ENCODE data around the gene HLA-DPB1. TPM values are rescaled to one million over a fixed set of nuclear protein-coding genes. Genes with fewer than 3 reads are reported as not detected.

The HLA-DPB1 gene
- polyA plus RNA-seq, 1 experiment, result 11.2 TPM

GRCh38 chr6:33034554-33034953 lies 41.2 kb upstream of the HLA-DPB1 start:
- peaks cover 7% of the 10 kb centered on the region for H3K27me3 ChIP-seq (ENCODE audit: control insufficient read depth, insufficient read depth, low read length)

DNA sequence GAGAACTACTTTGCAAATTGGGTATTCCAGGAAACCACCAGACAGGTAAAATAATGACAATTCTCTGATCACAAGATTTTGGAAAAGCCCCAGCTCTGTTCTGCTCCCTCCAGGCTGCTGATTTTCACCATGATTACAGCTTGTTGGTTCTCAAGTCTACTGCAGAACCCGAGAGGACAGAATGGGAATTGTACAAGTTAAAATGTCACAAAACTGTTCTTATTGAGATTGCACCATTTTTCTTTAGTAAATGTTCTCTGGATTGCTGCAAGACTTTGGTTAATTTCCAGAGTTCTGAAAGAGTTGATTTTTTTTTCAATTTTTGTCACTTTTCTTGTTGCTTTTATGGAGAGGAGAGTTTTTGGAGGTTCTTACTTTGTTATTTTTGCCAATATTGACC lies 39.3 kb upstream of the HLA-DPB1 start:
- H3K4me3 ChIP-seq (ENCODE audit: low read depth, low read length), result no peak overlapping the region
- CTCF ChIA-PET, result interaction anchor here (1.1 to 1.7 kb wide), 3 partner anchors 21 to 138 kb away, joined by 3 to 6 read pairs (median 3); no protein-coding TSS in a partner anchor
- POLR2A ChIA-PET, result no interaction called here

More at GRCh38 chr6:33034554-33034953, 41.2 kb upstream of the HLA-DPB1 start:
- no peak for DNase-seq (ENCODE audit: low read depth)
- ChIA-PET CTCF (no interaction called here), POLR2A (no interaction called here)
- no peak for TF ChIP-seq CTCF (IDR thresholded peaks at IDR 0.05; ENCODE audit: insufficient read depth, low read depth, low read length)
- Histone ChIP-seq H3K4me3 (ENCODE audit: low read depth, low read length) (no peak overlapping the region), H3K36me3 (ENCODE audit: control insufficient read depth, insufficient read depth, low read length) (no peaks in the 10 kb centered on the region)

DNA sequence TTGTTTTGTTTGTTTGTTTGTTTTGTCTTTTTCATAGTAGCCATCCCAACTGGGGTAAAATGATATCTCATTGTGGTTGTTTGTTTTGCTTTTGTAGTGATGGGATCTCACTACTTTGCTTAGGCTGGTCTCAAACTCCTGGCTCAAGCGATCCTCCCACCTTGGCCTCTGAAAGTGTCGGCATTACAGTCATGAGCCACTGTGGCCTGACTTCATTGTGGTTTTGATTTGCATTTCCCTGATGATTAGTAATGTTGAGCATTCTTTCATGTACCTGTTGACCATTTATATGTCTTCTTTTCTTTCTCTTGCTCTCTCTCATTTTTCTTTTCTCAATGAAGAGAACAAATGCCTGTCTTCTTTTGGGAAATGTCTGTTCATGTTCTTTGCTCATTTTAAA lies 35.6 kb upstream of the HLA-DPB1 start:
- Histone ChIP-seq H3K4me3 (ENCODE audit: low read depth, low read length) (no peak overlapping the region), H3K27me3 (ENCODE audit: control insufficient read depth, insufficient read depth, low read length) (peaks cover 4% of the 10 kb centered on the region; the same call in 1 of the 2 replicates), H3K36me3 (ENCODE audit: control insufficient read depth, insufficient read depth, low read length) (no peaks in the 10 kb centered on the region)
- ChIA-PET CTCF (interaction anchor here (1.5 kb wide), 1 partner anchor 10 kb away, joined by 4 read pairs; no protein-coding TSS in a partner anchor), POLR2A (no interaction called here)
- no peak for TF ChIP-seq CTCF (IDR thresholded peaks at IDR 0.05; ENCODE audit: insufficient read depth, low read depth, low read length)
- DNase-seq (ENCODE audit: low read depth), result no peak

More for the DNA sequence above, 39.3 kb upstream of the HLA-DPB1 start:
- no peak for DNase-seq (ENCODE audit: low read depth)
- Histone ChIP-seq H3K27me3 (ENCODE audit: control insufficient read depth, insufficient read depth, low read length) (peaks cover 4% of the 10 kb centered on the region; the same call in 1 of the 2 replicates), H3K36me3 (ENCODE audit: control insufficient read depth, insufficient read depth, low read length) (no peaks in the 10 kb centered on the region)
- TF ChIP-seq CTCF (IDR thresholded peaks at IDR 0.05; ENCODE audit: insufficient read depth, low read depth, low read length), result no peak

DNA sequence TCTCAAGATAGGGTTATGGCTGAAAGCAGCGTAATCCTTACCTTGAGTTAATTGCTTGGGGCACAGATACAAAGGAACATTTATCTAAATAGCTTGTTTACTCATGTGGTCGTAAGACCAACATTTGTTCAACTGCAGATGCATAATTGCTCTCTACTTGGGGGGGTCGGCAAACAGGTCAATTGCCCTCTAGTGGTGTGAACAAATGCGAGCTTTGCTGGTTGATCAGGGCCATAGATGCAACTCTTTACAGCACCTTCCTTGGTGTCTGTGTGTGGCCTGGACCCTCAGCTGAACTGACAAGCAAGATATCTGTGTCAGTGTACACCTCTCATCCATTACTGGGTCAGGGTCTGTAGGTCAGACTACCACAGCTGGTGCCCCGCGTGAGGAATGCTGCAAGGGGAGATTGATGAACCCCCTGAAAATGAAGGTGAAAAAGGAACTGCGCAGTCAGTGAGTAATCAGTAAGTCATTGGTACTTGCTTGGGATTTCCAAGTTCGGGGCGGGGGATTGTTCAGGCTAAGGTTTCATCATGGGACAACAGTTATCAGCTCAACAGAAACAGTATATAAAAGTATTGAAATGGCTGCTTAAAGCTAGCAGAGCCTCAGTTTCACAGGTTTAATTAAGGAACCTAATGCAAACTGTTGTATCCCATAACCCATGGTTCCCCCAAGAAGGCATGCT lies 26.3 kb upstream of the HLA-DPB1 start:
- no peak for TF ChIP-seq CTCF (IDR thresholded peaks at IDR 0.05; ENCODE audit: insufficient read depth, low read depth, low read length)
- Histone ChIP-seq H3K27me3 (ENCODE audit: control insufficient read depth, insufficient read depth, low read length) (no peaks in the 10 kb centered on the region; the same call in 1 of the 2 replicates), H3K4me3 (ENCODE audit: low read depth, low read length) (no peak overlapping the region), H3K36me3 (ENCODE audit: control insufficient read depth, insufficient read depth, low read length) (no peaks in the 10 kb centered on the region)
- CTCF ChIA-PET, result interaction anchor here (1.2 to 1.7 kb wide), 2 partner anchors 9 to 35 kb away, joined by 4 to 5 read pairs; no protein-coding TSS in a partner anchor
- no peak for DNase-seq (ENCODE audit: low read depth)
- POLR2A ChIA-PET, result no interaction called here

GRCh38 chr6:33050014-33050810 lies 25.6 kb upstream of the HLA-DPB1 start:
- no peak for DNase-seq (ENCODE audit: low read depth)
- ChIA-PET POLR2A (no interaction called here), CTCF (interaction anchor here (1.2 to 1.7 kb wide), 2 partner anchors 9 to 36 kb away, joined by 4 to 5 read pairs; no protein-coding TSS in a partner anchor)
- H3K4me3 ChIP-seq (ENCODE audit: low read depth, low read length), result no peak overlapping the region
- H3K36me3 ChIP-seq (ENCODE audit: control insufficient read depth, insufficient read depth, low read length), result no peaks in the 10 kb centered on the region
- H3K27me3 ChIP-seq (ENCODE audit: control insufficient read depth, insufficient read depth, low read length), result no peaks in the 10 kb centered on the region; the same call in 1 of the 2 replicates
- TF ChIP-seq CTCF (IDR thresholded peaks at IDR 0.05; ENCODE audit: insufficient read depth, low read depth, low read length), result no peak

Measured in BJ (cell line).